WTC11 (cell line): ENCODE results near the gene INMT. TPM values are rescaled to one million over a fixed set of nuclear protein-coding genes. Genes with fewer than 3 reads are reported as not detected.
A peak's percentile ranks its signal among the peaks of the same experiment; 100 is the strongest.

Experiments
- ATAC-seq: fragments of 200-7000 bp; cut with Tn5 transposase; 2 replicates; pipeline ENCODE4 v1.10.0; 2021; ENCODE audit warnings: mild to moderate bottlenecking, moderate library complexity
- CTCF ChIA-PET: fragments of 300-600 bp; sonication (Branson Sonifier 250); formaldehyde crosslinking; loops from one replicate; lab custom pipeline; 2021; ENCODE audit warnings: antibody characterized with exemption; lab: Charles Lee
- POLR2A ChIA-PET: fragments of 350-600 bp; sonication (Branson Sonifier 250); formaldehyde crosslinking; loops from one replicate; lab custom pipeline; 2021; ENCODE audit warnings: antibody characterized with exemption; lab: Charles Lee
- DNase-seq: peaks from one replicate; pipeline ENCODE4 v3.0.0; 2021; ENCODE audit warnings: low spot score
- H3K27ac Mint-ChIP-seq: 2 replicates; pipeline ENCODE4 v1.8.0; 2021; ENCODE audit warnings: mixed read lengths
- H3K27me3 Mint-ChIP-seq: 2 replicates; pipeline ENCODE4 v1.8.0; 2021; ENCODE audit warnings: low read depth, mild to moderate bottlenecking, moderate library complexity, mixed read lengths
- H3K36me3 Mint-ChIP-seq: 2 replicates; pipeline ENCODE4 v1.8.0; 2021; ENCODE audit warnings: mixed read lengths
- H3K4me1 Mint-ChIP-seq: 2 replicates; pipeline ENCODE4 v1.8.0; 2022; ENCODE audit warnings: mixed read lengths
- H3K4me3 Mint-ChIP-seq: 2 replicates; pipeline ENCODE4 v1.8.0; 2021; ENCODE audit warnings: mild to moderate bottlenecking, moderate library complexity, mixed read lengths
- H3K9me3 Mint-ChIP-seq: 2 replicates; pipeline ENCODE4 v1.8.0; 2021; ENCODE audit warnings: mixed read lengths
- CDX4 ChIP-seq: fragments of 250-450 bp; sonication (Bioruptor Pico); IDR thresholded peaks from 2 replicates; pipeline ENCODE4 v1.9.0; 2021; ENCODE audit warnings: moderate library complexity, mild to moderate bottlenecking, inconsistent platforms, borderline replicate concordance
- CREM ChIP-seq: sonication (generic); formaldehyde crosslinking; IDR thresholded peaks from 2 replicates; pipeline ENCODE4 v1.8.1; 2022; ENCODE audit warnings: mild to moderate bottlenecking, missing genetic modification reagents, moderate library complexity
- E2F4 ChIP-seq: sonication (generic); formaldehyde crosslinking; IDR thresholded peaks from 2 replicates; pipeline ENCODE4 v1.8.1; 2022; ENCODE audit warnings: low read depth, mild to moderate bottlenecking, moderate library complexity, missing genetic modification reagents, borderline replicate concordance
- FOXK1 ChIP-seq: sonication (generic); formaldehyde crosslinking; IDR thresholded peaks from 2 replicates; pipeline ENCODE4 v1.8.0; 2022; ENCODE audit warnings: mild to moderate bottlenecking, moderate library complexity, missing genetic modification reagents
- FOXP1 ChIP-seq: sonication (generic); formaldehyde crosslinking; IDR thresholded peaks from 2 replicates; pipeline ENCODE4 v1.8.0; 2022; ENCODE audit warnings: missing genetic modification reagents, mild to moderate bottlenecking, moderate library complexity, borderline replicate concordance
- FOXP4 ChIP-seq: sonication (generic); formaldehyde crosslinking; IDR thresholded peaks from 2 replicates; pipeline ENCODE4 v1.8.0; 2022; ENCODE audit warnings: mild to moderate bottlenecking, missing genetic modification reagents
- HMGXB4 ChIP-seq: sonication (generic); formaldehyde crosslinking; IDR thresholded peaks from 2 replicates; pipeline ENCODE4 v1.8.1; 2023; ENCODE audit warnings: mild to moderate bottlenecking, moderate library complexity, missing genetic modification reagents
- JAZF1 ChIP-seq: fragments of 250-450 bp; sonication (Bioruptor Pico); IDR thresholded peaks from 2 replicates; pipeline ENCODE4 v1.9.0; 2021; ENCODE audit warnings: moderate library complexity, mild to moderate bottlenecking, inconsistent platforms
- MAX ChIP-seq: sonication (generic); formaldehyde crosslinking; IDR thresholded peaks from 2 replicates; pipeline ENCODE4 v1.8.0; 2022; ENCODE audit warnings: mild to moderate bottlenecking, missing genetic modification reagents
- MYBL2 ChIP-seq: sonication (generic); formaldehyde crosslinking; IDR thresholded peaks from 2 replicates; pipeline ENCODE4 v1.8.1; 2023; ENCODE audit warnings: mild to moderate bottlenecking, moderate library complexity, missing genetic modification reagents
- PRRX2 ChIP-seq: fragments of 250-450 bp; sonication (Bioruptor Pico); IDR thresholded peaks from 2 replicates; pipeline ENCODE4 v1.8.0; 2021; ENCODE audit warnings: mild to moderate bottlenecking
- RELA ChIP-seq: sonication (generic); formaldehyde crosslinking; IDR thresholded peaks from 2 replicates; pipeline ENCODE4 v1.8.1; 2022; ENCODE audit warnings: missing genetic modification reagents, mild to moderate bottlenecking, borderline replicate concordance
- TEAD1 ChIP-seq: sonication (generic); formaldehyde crosslinking; IDR thresholded peaks from 2 replicates; pipeline ENCODE4 v1.8.0; 2022; ENCODE audit warnings: mild to moderate bottlenecking, missing genetic modification reagents
- TP53 ChIP-seq: sonication (generic); formaldehyde crosslinking; IDR thresholded peaks from 2 replicates; pipeline ENCODE4 v1.8.1; 2023; ENCODE audit warnings: mild to moderate bottlenecking, missing genetic modification reagents
- ZNF121 ChIP-seq: sonication (generic); formaldehyde crosslinking; IDR thresholded peaks from 2 replicates; pipeline ENCODE4 v1.8.0; 2023; ENCODE audit warnings: missing genetic modification reagents
- ZNF219 ChIP-seq: sonication (generic); formaldehyde crosslinking; IDR thresholded peaks from 2 replicates; pipeline ENCODE4 v1.8.0; 2023; ENCODE audit warnings: missing genetic modification reagents, mild to moderate bottlenecking, borderline replicate concordance
- ZNF281 ChIP-seq: sonication (generic); formaldehyde crosslinking; IDR thresholded peaks from 2 replicates; pipeline ENCODE4 v1.8.0; 2023; ENCODE audit warnings: mild to moderate bottlenecking, missing genetic modification reagents
- ZNF416 ChIP-seq: fragments of 250-450 bp; sonication (Bioruptor Pico); IDR thresholded peaks from 2 replicates; pipeline ENCODE4 v1.9.0; 2021; ENCODE audit warnings: mild to moderate bottlenecking, inconsistent platforms
- ZNF423 ChIP-seq: fragments of 250-450 bp; sonication (Bioruptor Pico); IDR thresholded peaks from 2 replicates; pipeline ENCODE4 v2.1.2; 2022; ENCODE audit warnings: mild to moderate bottlenecking, moderate library complexity
- total RNA-seq: library from RNA; stranded (reverse); gene quantifications from 3 replicates; pipeline ENCODE4 v1.2.3, GENCODE V29; 2021

The INMT gene
- total RNA-seq, 1 experiment from 2014 or later: 3.5 TPM

GRCh38 chr7:30770845-30771173 is 18.9 kb downstream of the INMT start:
- no peaks in the 10 kb centered on the region for H3K36me3 Mint-ChIP-seq
- no peak overlapping the region for H3K27ac Mint-ChIP-seq
- CTCF ChIA-PET: interaction anchor here (0.6 to 2.0 kb wide), 6 partner anchors 20 to 352 kb away, joined by 3 to 10 read pairs (median 5); no protein-coding TSS in a partner anchor
- DNase-seq (no peak), ATAC-seq (no peak)
- peak overlapping the region; percentile 79 for H3K4me3 Mint-ChIP-seq
- POLR2A ChIA-PET: no interaction called here
- peaks cover 8% of the 10 kb centered on the region; the same call in 1 of the 2 replicates for H3K27me3 Mint-ChIP-seq
- TF ChIP-seq CDX4 (CRISPR knock-in tag) (no peak), FOXP4 (CRISPR knock-in tag) (no peak), MYBL2 (no peak), FOXK1 (CRISPR knock-in tag) (no peak), ZNF416 (CRISPR knock-in tag) (no peak), JAZF1 (no peak), ZNF219 (CRISPR knock-in tag) (no peak), PRRX2 (no peak), TP53 (CRISPR knock-in tag) (no peak), TEAD1 (CRISPR knock-in tag) (no peak)
- TF ChIP-seq, all 79 proteins: peak for 0
- Mint-ChIP-seq H3K9me3 (no peaks in the 10 kb centered on the region), H3K4me1 (peaks cover 4% of the 10 kb centered on the region)

- CTCF ChIA-PET: interaction anchor here (0.6 to 2.0 kb wide), 7 partner anchors 12 to 351 kb away, joined by 3 to 10 read pairs (median 3); no protein-coding TSS in a partner anchor
- Mint-ChIP-seq H3K4me3 (peak within 1 kb of the TSS; percentile 79), H3K36me3 (no peaks in the 10 kb centered on the region), H3K27ac (no peak within 1 kb of the TSS), H3K27me3 (peaks cover 8% of the 10 kb centered on the region; the same call in 1 of the 2 replicates), H3K4me1 (peaks cover 4% of the 10 kb centered on the region), H3K9me3 (no peaks in the 10 kb centered on the region)
- DNase-seq: peak; percentile 76
- POLR2A ChIA-PET: no interaction called here
- ATAC-seq: peak; percentile 94
- TF ChIP-seq ZNF281 (CRISPR knock-in tag): no peak
- TF ChIP-seq ZNF121 (CRISPR knock-in tag): 0 out of 2 replicates have a peak, but pooled peaks have one; percentile 5
- peak; percentile 96 for TF ChIP-seq ZNF423 (CRISPR knock-in tag)
- TF ChIP-seq RELA (CRISPR knock-in tag): peak; percentile 26; the same call in 1 of the 2 replicates
- no peak for TF ChIP-seq ZNF219 (CRISPR knock-in tag)
- peak; percentile 86 for TF ChIP-seq CREM (CRISPR knock-in tag)
- TF ChIP-seq E2F4 (CRISPR knock-in tag): no peak
- TF ChIP-seq FOXP1 (CRISPR knock-in tag): 0 out of 2 replicates have a peak, but pooled peaks have one; percentile 14
- TF ChIP-seq FOXK1 (CRISPR knock-in tag): peak; percentile 25; the same call in 1 of the 2 replicates
- peak; percentile 82 for TF ChIP-seq MAX (CRISPR knock-in tag)
- peak; percentile 56; the same call in 1 of the 2 replicates for TF ChIP-seq HMGXB4 (CRISPR knock-in tag)
- TF ChIP-seq FOXP4 (CRISPR knock-in tag): 0 out of 2 replicates have a peak, but pooled peaks have one; percentile 51
These were observed 19.4 kb downstream of the INMT start, which contains the start of gene MINDY4 for GRCh38 chr7:30771174-30771879. TSS of gene MINDY4 (plus strand) at chr7:30771417. CDS start at chr7:30771494, 77 bp downstream.
